DOHH2 (cell line): Measurements from ENCODE around the gene CST3.

Experiments used
- H3F3A ChIP-seq: fragments of 200-600 bp; sonication (generic), shearing (Covaris generic); 2 replicates; pipeline ENCODE4 v1.6.0; 2016; ENCODE audit warnings: antibody characterized with exemption, mild to moderate bottlenecking; ENCODE audit not compliant: control insufficient read depth, insufficient read depth
- H3K27ac ChIP-seq: fragments of 200-600 bp; sonication (generic); 2 replicates; pipeline ENCODE4 v1.5.1; 2014; ENCODE audit warnings: low read depth, mild to moderate bottlenecking, low read length, moderate library complexity
- H3K27me3 ChIP-seq: fragments of 200-600 bp; sonication (generic); 2 replicates; pipeline ENCODE4 v1.6.1; 2014; ENCODE audit warnings: mild to moderate bottlenecking, low read length, mixed read lengths; ENCODE audit not compliant: control insufficient read depth
- H3K36me3 ChIP-seq: fragments of 200-600 bp; sonication (generic); 2 replicates; pipeline ENCODE4 v1.6.1; 2014; ENCODE audit warnings: mild to moderate bottlenecking, low read length, moderate library complexity, mixed read lengths; ENCODE audit not compliant: control insufficient read depth
- H3K4me1 ChIP-seq: fragments of 200-600 bp; sonication (generic); 2 replicates; pipeline ENCODE4 v1.6.1; 2014; ENCODE audit warnings: mild to moderate bottlenecking, low read length, mixed read lengths; ENCODE audit not compliant: control insufficient read depth
- H3K4me2 ChIP-seq: fragments of 200-600 bp; sonication (generic); 2 replicates; pipeline ENCODE4 v1.6.0; 2014; ENCODE audit warnings: mild to moderate bottlenecking, low read length, moderate library complexity
- H3K4me3 ChIP-seq: fragments of 200-600 bp; sonication (generic); 2 replicates; pipeline ENCODE4 v1.5.1; 2014; ENCODE audit warnings: mild to moderate bottlenecking, low read length, mixed read lengths
- H3K79me2 ChIP-seq: fragments of 200-600 bp; sonication (generic); 2 replicates; pipeline ENCODE4 v1.6.1; 2014; ENCODE audit warnings: mild to moderate bottlenecking, low read length, mixed read lengths; ENCODE audit not compliant: control insufficient read depth
- H3K9me2 ChIP-seq: fragments of 200-600 bp; sonication (generic); replicated peaks from 2 replicates; pipeline ENCODE4 v1.6.1; 2014; ENCODE audit warnings: mild to moderate bottlenecking, low read length, mixed read lengths; ENCODE audit not compliant: control insufficient read depth
- H3K9me3 ChIP-seq: fragments of 200-600 bp; sonication (generic); 2 replicates; pipeline ENCODE4 v1.6.1; 2014; ENCODE audit warnings: antibody characterized with exemption, low read length, mixed read lengths; ENCODE audit not compliant: control insufficient read depth, insufficient read depth
- H4K20me1 ChIP-seq: fragments of 200-600 bp; sonication (generic); 2 replicates; pipeline ENCODE4 v1.6.0; 2014; ENCODE audit warnings: low read depth, mild to moderate bottlenecking, antibody characterized with exemption, low read length, moderate library complexity; ENCODE audit not compliant: control insufficient read depth, insufficient read depth
- CTCF ChIP-seq: fragments of 200-600 bp; sonication (generic); IDR thresholded peaks from one replicate; pipeline ENCODE4 v1.5.1; 2014; ENCODE audit warnings: antibody characterized with exemption, mild to moderate bottlenecking, low read depth, low read length; ENCODE audit not compliant: poor library complexity, severe bottlenecking
- EZH2phosphoT487 ChIP-seq: fragments of 200-600 bp; sonication (generic); IDR thresholded peaks from 2 replicates; pipeline ENCODE4 v1.6.1; 2017; ENCODE audit warnings: borderline replicate concordance, mild to moderate bottlenecking, antibody characterized with exemption, low read length, moderate library complexity, mixed read lengths

Gene CST3

GRCh38 chr20:23631226-23631822 lies 6.4 kb downstream of the CST3 start:
- no peak overlapping the region for H3K4me2 ChIP-seq
- no peaks in the 10 kb centered on the region for H3K9me2 ChIP-seq
- H3K4me3 ChIP-seq = no peak overlapping the region
- H3K27ac ChIP-seq = no peak overlapping the region
- no peaks in the 10 kb centered on the region for H3K4me1 ChIP-seq
- no peaks in the 10 kb centered on the region for H3K9me3 ChIP-seq
- TF ChIP-seq EZH2phosphoT487 (no peak), CTCF (no peak)
- peaks cover 4% of the 10 kb centered on the region; the same call in 1 of the 2 replicates for H3K27me3 ChIP-seq
- H4K20me1 ChIP-seq = no peaks in the 10 kb centered on the region
- H3K36me3 ChIP-seq = no peaks in the 10 kb centered on the region
- no peaks in the 10 kb centered on the region for H3F3A ChIP-seq
- H3K79me2 ChIP-seq = no peaks in the 10 kb centered on the region

- H3K27me3 ChIP-seq = peaks cover 4% of the 10 kb centered on the region; the same call in 1 of the 2 replicates
- no peak overlapping the region for H3K27ac ChIP-seq
- H3K9me3 ChIP-seq = no peaks in the 10 kb centered on the region
- no peak overlapping the region for H3K4me3 ChIP-seq
- no peaks in the 10 kb centered on the region for H3K4me1 ChIP-seq
- H3K4me2 ChIP-seq = no peak overlapping the region
- H3K36me3 ChIP-seq = no peaks in the 10 kb centered on the region
- H3K9me2 ChIP-seq = no peaks in the 10 kb centered on the region
- no peaks in the 10 kb centered on the region for H3F3A ChIP-seq
- no peak for TF ChIP-seq EZH2phosphoT487
- H4K20me1 ChIP-seq = no peaks in the 10 kb centered on the region
- H3K79me2 ChIP-seq = no peaks in the 10 kb centered on the region
Measured at GRCh38 chr20:23630392-23630849, 7.3 kb downstream of the CST3 start.

GRCh38 chr20:23629542-23630391 lies 8.0 kb downstream of the CST3 start:
- H4K20me1 ChIP-seq = no peaks in the 10 kb centered on the region
- H3K9me3 ChIP-seq = no peaks in the 10 kb centered on the region
- no peak overlapping the region for H3K4me2 ChIP-seq
- H3F3A ChIP-seq = no peaks in the 10 kb centered on the region
- no peak overlapping the region for H3K4me3 ChIP-seq
- H3K79me2 ChIP-seq = no peaks in the 10 kb centered on the region
- H3K27ac ChIP-seq = no peak overlapping the region
- peaks cover 4% of the 10 kb centered on the region; the same call in 1 of the 2 replicates for H3K27me3 ChIP-seq
- TF ChIP-seq CTCF = no peak
- no peak for TF ChIP-seq EZH2phosphoT487
- no peaks in the 10 kb centered on the region for H3K36me3 ChIP-seq
- H3K4me1 ChIP-seq = no peaks in the 10 kb centered on the region
- no peaks in the 10 kb centered on the region for H3K9me2 ChIP-seq
